Measurements from ENCODE around the gene HDGFL3. TPM values are rescaled to one million over a fixed set of nuclear protein-coding genes. Genes with fewer than 3 reads are reported as not detected.
"Not testable (repeated sequence)": the region's sequence is repeated elsewhere in the genome, so short reads cannot be mapped to it uniquely, and the experiment has no call there.

The HDGFL3 gene
- total and polyA plus RNA-seq, 9 of the 15 experiments (the other 6 are each of a cell fraction or from before 2014, with no cell fraction given): 6.7 to 42.0 (median 31.4) TPM

GRCh38 chr15:83085461-83085860 lies 122.2 kb downstream of the HDGFL3 start:
- H4K20me1 ChIP-seq (replicated peaks; ENCODE audit: control insufficient read depth, insufficient read depth, low read length); H3K9me1 ChIP-seq (ENCODE audit: control insufficient read depth, insufficient read depth, low read length); H3K4me3 ChIP-seq; H3K79me2 ChIP-seq (ENCODE audit: control insufficient read depth, insufficient read depth, low read length); H3K36me3 ChIP-seq (ENCODE audit: control insufficient read depth, insufficient read depth, low read length); CTCF ChIA-PET (ENCODE audit: low intra/inter-chr PET ratio); H3K9me3 ChIP-seq (replicated peaks; ENCODE audit: control insufficient read depth, insufficient read depth, low read depth, low read length); H3K4me2 ChIP-seq (ENCODE audit: insufficient read depth, low read length); DNase-seq (ENCODE audit: extremely low read depth in 1 of 4, low spot score in 3 of 4); H3K27ac ChIP-seq (ENCODE audit: extremely low read depth, low read depth, low read length); H2AFZ ChIP-seq (ENCODE audit: low read depth, low read length); H3K27me3 ChIP-seq (ENCODE audit: control insufficient read depth in 2 of 2, insufficient read depth in 2 of 2, low read length in 2 of 2); H3K9ac ChIP-seq (ENCODE audit: insufficient read depth in 1 of 2, low read depth in 2 of 2, low read length in 2 of 2); FAIRE-seq; in situ Hi-C loops (cut with MboI); POLR2A ChIA-PET; BruUV-seq (replicated peaks); intact Hi-C loops (cut with micrococcal nuclease): not testable (repeated sequence)
- peak; percentile 71 for ATAC-seq
- TF ChIP-seq CTCF (IDR thresholded peaks at IDR 0.05 in 2 of 3, conservative IDR thresholded peaks at IDR 0.05 in 1 of 3; ENCODE audit: insufficient read depth in 2 of 3, low read depth in 1 of 3, low read length in 3 of 3): peak; percentile 31 to 42 (median 34); a peak in 3 of 6 replicates
- TF ChIP-seq YY1 (IDR thresholded peaks at IDR 0.05; ENCODE audit: borderline replicate concordance in 1 of 3, control insufficient read depth in 1 of 3, extremely low read depth in 1 of 3, insufficient read depth in 3 of 3, insufficient read length in 1 of 3, insufficient replicate concordance in 2 of 3, low read depth in 1 of 3, low read length in 2 of 3): peak in 1 of 3 experiments; percentile 39
- peak in 1 of 2 experiments; percentile 19; a peak in 1 of 4 replicates for TF ChIP-seq RAD21 (CRISPR knock-in tag; conservative IDR thresholded peaks at IDR 0.05 in 1 of 2, IDR thresholded peaks at IDR 0.05 in 1 of 2)
- peaks cover 5 to 16% of the 10 kb centered on the region in 2 experiments for H3K4me1 ChIP-seq (replicated peaks in 1 of 2; ENCODE audit: control insufficient read depth in 2 of 2, insufficient read depth in 2 of 2, low read length in 2 of 2)
- 73% methylated on average over 3 of the region's 3 CpGs for WGBS (ENCODE audit: insufficient coverage, low coverage, missing lambda C conversion rate)
